Endothelial cell of umbilical vein (primary cell): ENCODE data around the gene SETBP1. TPM values are rescaled to one million over a fixed set of nuclear protein-coding genes. Genes with fewer than 3 reads are reported as not detected.

Experiments used
- BruUV-seq: library from RNA; stranded (reverse); fragments of 400-500 nt; replicated peaks from 2 replicates; lab custom pipeline; 2021; lab: Mats Ljungman, UMichigan
- CTCF ChIA-PET: fragments of 300-600, 350-600 bp; sonication (Branson Sonifier 250); formaldehyde crosslinking; loops from one replicate; lab custom pipeline; 2021; ENCODE audit warnings: antibody characterized with exemption, inconsistent platforms; lab: Charles Lee
- POLR2A ChIA-PET: fragments of 300-600, 350-600 bp; sonication (Branson Sonifier 250); formaldehyde crosslinking; loops from one replicate; lab custom pipeline; 2021; ENCODE audit warnings: antibody characterized with exemption, inconsistent platforms; lab: Charles Lee
- DNase-seq: peaks from one replicate; pipeline ENCODE4 v3.0.0-alpha.2; 2011; ENCODE audit warnings: low read depth, low spot score
- FAIRE-seq: peaks from 2 replicates; lab custom pipeline; 2011; peaks lifted over from hg19 to GRCh38; lab: Jason Lieb, UNC
- H2AFZ ChIP-seq: 2 replicates; pipeline ENCODE4 v1.6.0; 2012; ENCODE audit warnings: low read depth, low read length, control low read depth, inconsistent platforms
- H3K27ac ChIP-seq: 2 replicates; pipeline ENCODE4 v1.5.1; 2011; ENCODE audit warnings: low read depth, mild to moderate bottlenecking, control low read depth, low read length, moderate library complexity; ENCODE audit not compliant: insufficient read depth
- H3K27me3 ChIP-seq, 2 experiments: 2 replicates each; pipeline versions ENCODE4 v1.6.0 to v1.6.1; 2011; ENCODE audit warnings: low read length in 2 of 2, mixed read lengths in 1 of 2; ENCODE audit not compliant: control insufficient read depth in 2 of 2, insufficient read depth in 2 of 2
- H3K36me3 ChIP-seq, 2 experiments: 2 replicates in 1 of 2; 3 replicates in 1 of 2; pipeline ENCODE4 v1.5.1; 2011; ENCODE audit warnings: low read length in 2 of 2, mild to moderate bottlenecking in 1 of 2, moderate library complexity in 1 of 2; ENCODE audit not compliant: control insufficient read depth in 2 of 2, insufficient read depth in 2 of 2; ENCODE audit errors: extremely low read depth in 1 of 2
- H3K4me1 ChIP-seq: 3 replicates; pipeline ENCODE4 v1.5.1; 2011; ENCODE audit warnings: mild to moderate bottlenecking, low read length; ENCODE audit not compliant: control insufficient read depth, insufficient read depth; ENCODE audit errors: extremely low read depth
- H3K4me2 ChIP-seq: 2 replicates; pipeline ENCODE4 v1.6.1; 2011; ENCODE audit warnings: low read length, control low read depth, mixed read lengths; ENCODE audit not compliant: insufficient read depth
- H3K4me3 ChIP-seq, 3 experiments: fragments of 200-600 bp in 1 of 3; sonication (generic), shearing (Covaris generic) in 1 of 3; replicated peaks in 1 of 3; 2 replicates each; pipeline ENCODE4 v1.5.1; 2011 to 2016; ENCODE audit warnings: control low read depth in 3 of 3, low read length in 3 of 3, mild to moderate bottlenecking in 2 of 3, inconsistent platforms in 1 of 3, low read depth in 1 of 3, moderate library complexity in 1 of 3; ENCODE audit not compliant: insufficient read depth in 1 of 3
- H3K79me2 ChIP-seq: 2 replicates; pipeline ENCODE4 v1.6.0; 2012; ENCODE audit warnings: low read length, inconsistent platforms; ENCODE audit not compliant: control insufficient read depth, insufficient read depth
- H3K9ac ChIP-seq: replicated peaks from 2 replicates; pipeline ENCODE3; 2011; ENCODE audit warnings: low read length, control low read depth; ENCODE audit not compliant: insufficient read depth; ENCODE audit errors: extremely low read depth
- H3K9me1 ChIP-seq: replicated peaks from 3 replicates; pipeline ENCODE4 v1.6.0; 2011; ENCODE audit warnings: mild to moderate bottlenecking, low read length; ENCODE audit not compliant: control insufficient read depth, insufficient read depth; ENCODE audit errors: extremely low read depth
- H3K9me3 ChIP-seq: replicated peaks from 2 replicates; pipeline ENCODE4 v1.5.1; 2012; ENCODE audit warnings: low read length, inconsistent platforms; ENCODE audit not compliant: control insufficient read depth, insufficient read depth
- H4K20me1 ChIP-seq: replicated peaks from 2 replicates; pipeline ENCODE3; 2011; ENCODE audit warnings: mild to moderate bottlenecking, low read length; ENCODE audit not compliant: control insufficient read depth, insufficient read depth; ENCODE audit errors: extremely low read depth
- CTCF ChIP-seq, 2 donors: IDR thresholded peaks; 1 replicate in 1 of 2; 2 replicates in 1 of 2; pipeline ENCODE4 v1.5.1; 2011; ENCODE audit warnings: low read length in 2 of 2, mild to moderate bottlenecking in 2 of 2, moderate library complexity in 2 of 2, control low read depth in 1 of 2, inconsistent platforms in 1 of 2, low read depth in 1 of 2; ENCODE audit not compliant: insufficient read depth in 1 of 2; ENCODE audit errors: extremely low read depth in 1 of 2
- EZH2 ChIP-seq: IDR thresholded peaks from 2 replicates; pipeline ENCODE4 v1.6.1; 2012; ENCODE audit warnings: borderline replicate concordance, low read depth, mild to moderate bottlenecking, moderate library complexity, low read length, inconsistent platforms; ENCODE audit not compliant: severe bottlenecking
- FOS ChIP-seq: IDR thresholded peaks from 2 replicates; pipeline ENCODE4 v1.6.1; 2011; ENCODE audit warnings: mild to moderate bottlenecking, low read length, moderate library complexity, borderline replicate concordance; ENCODE audit not compliant: insufficient read depth
- GATA2 ChIP-seq: IDR thresholded peaks from 2 replicates; pipeline ENCODE4 v1.7.0; 2011; ENCODE audit warnings: low read depth, mild to moderate bottlenecking, moderate library complexity, mixed read lengths, low read length; ENCODE audit not compliant: insufficient read length, insufficient read depth
- JUN ChIP-seq: IDR thresholded peaks from 2 replicates; pipeline ENCODE4 v1.6.1; 2011; ENCODE audit warnings: borderline replicate concordance, low read depth; ENCODE audit not compliant: insufficient read length, insufficient read depth
- MAX ChIP-seq: IDR thresholded peaks from 2 replicates; pipeline ENCODE4 v1.6.1; 2011; ENCODE audit not compliant: insufficient read depth, insufficient read length
- MYC ChIP-seq: IDR thresholded peaks from one replicate; pipeline ENCODE4 v1.6.1; 2011; ENCODE audit warnings: mild to moderate bottlenecking, low read depth, low read length
- POLR2A ChIP-seq: IDR thresholded peaks from 2 replicates; pipeline ENCODE4 v1.6.1; 2012; ENCODE audit warnings: low read depth, mild to moderate bottlenecking, control low read depth, low read length
- POLR2AphosphoS5 ChIP-seq: IDR thresholded peaks from 2 replicates; pipeline ENCODE4 v1.6.1; 2012; ENCODE audit warnings: low read depth, mild to moderate bottlenecking, control low read depth, low read length, moderate library complexity; ENCODE audit not compliant: insufficient read depth
- dilution Hi-C: fragments of 300-500 bp; cut with MboI; formaldehyde crosslinking; loops from one replicate; pipeline ENCODE4 v1.15.0; 2019; ENCODE audit warnings: low sequenced_read_pairs; ENCODE audit not compliant: extremely low pct_ligation_motif_present
- intact Hi-C: fragments of 100-400 bp; cut with micrococcal nuclease; formaldehyde crosslinking; loops from one replicate; pipeline ENCODE4 v1.10.0; 2022
- polyA plus RNA-seq, 4 experiments: library from polyadenylated mRNA; depleted of rRNA in 3 of 4; stranded (reverse) in 3 of 4; unstranded in 1 of 4; fragments of >200 nt; gene quantifications; 2 replicates each; pipeline versions ENCODE4 v1.2.1 to v1.2.3, GENCODE V29; 2011 to 2012; ENCODE audit warnings: missing spikeins in 1 of 4
- total RNA-seq: library from RNA; stranded (reverse); gene quantifications from 2 replicates; pipeline ENCODE4 v1.2.3, GENCODE V29; 2021

SETBP1 gene
- total and polyA plus RNA-seq, 2 donors (not counting 3 experiments of a cell fraction or from before 2014, with no cell fraction given), result 0.76 to 3.1 TPM

GRCh38 chr18:44689736-44690135, 9.0 kb downstream of the SETBP1 start:
- FAIRE-seq, result no peak
- Histone ChIP-seq H3K4me3 (no peak overlapping the region), H3K9me3 (no peaks in the 10 kb centered on the region), H3K9ac (no peak overlapping the region), H3K27ac (no peak overlapping the region), H3K79me2 (no peaks in the 10 kb centered on the region), H4K20me1 (no peaks in the 10 kb centered on the region), H3K36me3 (no peaks in the 10 kb centered on the region), H3K27me3 (no peaks in the 10 kb centered on the region), H3K4me1 (no peaks in the 10 kb centered on the region), H3K9me1 (no peaks in the 10 kb centered on the region), H2AFZ (no peak overlapping the region), H3K4me2 (no peak overlapping the region)
- DNase-seq, result no peak
- CTCF ChIA-PET, result no interaction called here
- intact Hi-C loops (no loop called here), dilution Hi-C loops (no loop called here)
- POLR2A ChIA-PET, result no interaction called here
- BruUV-seq, result no TSS peak
- TF ChIP-seq CTCF (IDR thresholded peaks at IDR 0.05; ENCODE audit: extremely low read depth in 1 of 2, insufficient read depth in 1 of 2, low read depth in 1 of 2, low read length in 2 of 2), result no peak
- TF ChIP-seq EZH2, result no peak
- TF ChIP-seq GATA2, result no peak
- no peak for TF ChIP-seq MAX
- no peak for TF ChIP-seq FOS
- TF ChIP-seq POLR2A, result no peak
- TF ChIP-seq JUN, result no peak
- TF ChIP-seq MYC, result no peak
- TF ChIP-seq POLR2AphosphoS5, result no peak
